Tibial nerve (tissue), 4 donors: ENCODE results near the gene ZFAND6. TPM values are rescaled to one million over a fixed set of nuclear protein-coding genes. Genes with fewer than 3 reads are reported as not detected.
A peak's percentile ranks its signal among the peaks of the same experiment; 100 is the strongest.

ENCODE experiments used
- DNase-seq, 2 donors: peaks; one replicate each; pipeline ENCODE4 v3.0.0-alpha.2; 2019; ENCODE audit warnings: low spot score in 2 of 2
- H3K27ac ChIP-seq, 4 donors: fragments of 200-600 bp; sonication (generic) in 3 of 4; one replicate each; pipeline ENCODE4 v1.5.1; 2017 to 2019; ENCODE audit warnings: mild to moderate bottlenecking in 1 of 4
- H3K27me3 ChIP-seq, 2 donors: fragments of 200-600 bp; sonication (generic) in 1 of 2; one replicate each; pipeline versions ENCODE4 v1.5.1 to v1.6.0; 2017 to 2019
- H3K36me3 ChIP-seq, 3 donors: fragments of 200-600 bp; sonication (generic); one replicate each; pipeline ENCODE4 v1.5.1; 2018 to 2019
- H3K4me1 ChIP-seq, 4 donors: fragments of 200-600 bp; sonication (generic) in 3 of 4; one replicate each; pipeline ENCODE4 v1.5.1; 2017 to 2019
- H3K4me3 ChIP-seq, 4 donors: fragments of 200-600 bp; sonication (generic) in 3 of 4; one replicate each; pipeline ENCODE4 v1.5.1; 2017 to 2019; ENCODE audit warnings: mild to moderate bottlenecking in 1 of 4, moderate library complexity in 1 of 4
- H3K9me3 ChIP-seq, 4 donors: fragments of 200-600 bp; sonication (generic) in 3 of 4; one replicate each; pipeline ENCODE4 v1.5.1; 2017 to 2019
- CTCF ChIP-seq, 5 experiments: fragments of 200-600 bp in 3 of 5; fragments of 450-650 bp in 2 of 5; sonication (generic) in 3 of 5; IDR thresholded peaks; one replicate each; pipeline ENCODE4 v1.5.1; 2016 to 2019; ENCODE audit warnings: antibody characterized with exemption in 5 of 5, mild to moderate bottlenecking in 3 of 5, moderate library complexity in 2 of 5
- EP300 ChIP-seq, 2 donors: sonication (generic); formaldehyde crosslinking; IDR thresholded peaks; one replicate each; pipeline ENCODE4 v1.6.1; 2017; ENCODE audit warnings: antibody characterized with exemption in 2 of 2, mild to moderate bottlenecking in 1 of 2
- POLR2A ChIP-seq, 2 donors: fragments of 450-650 bp; IDR thresholded peaks; one replicate each; pipeline ENCODE4 v1.6.1; 2017; ENCODE audit warnings: antibody characterized with exemption in 2 of 2, mild to moderate bottlenecking in 2 of 2, moderate library complexity in 2 of 2
- WGBS, 2 donors: methylation state at CpG; one replicate each; pipeline ENCODE4 v1.1.5; 2018; 5-methylcytosine and 5-hydroxymethylcytosine counted together
- total RNA-seq, 4 donors: library from RNA; depleted of rRNA; stranded (reverse); fragments of >200 nt; gene quantifications; one replicate each; pipeline ENCODE4 v1.1.0, GENCODE V29; 2016

ZFAND6 gene
- total RNA-seq, 4 donors from 2014 or later: 68.6 to 126 (median 88.2) TPM

- no peak overlapping the region for H3K4me3 ChIP-seq
- TF ChIP-seq POLR2A (IDR thresholded peaks at IDR 0.05) (no peak), CTCF (IDR thresholded peaks at IDR 0.05) (no peak), EP300 (IDR thresholded peaks at IDR 0.05) (peak in 1 of 2 donors; percentile 12)
- no peaks in the 10 kb centered on the region for H3K36me3 ChIP-seq
- H3K4me1 ChIP-seq: peaks cover 0 to 78% (median 30%) of the 10 kb centered on the region in 4 donors
- DNase-seq: no peak
- peak overlapping the region in 2 of 4 donors; percentile 27 to 65 for H3K27ac ChIP-seq
- no peaks in the 10 kb centered on the region for H3K27me3 ChIP-seq
- H3K9me3 ChIP-seq: no peaks in the 10 kb centered on the region
Observed at GRCh38 chr15:80070840-80071239, 11.4 kb downstream of the ZFAND6 start.

- no peak for DNase-seq
- H3K27ac ChIP-seq: peak overlapping the region in 2 of 4 donors; percentile 27 to 65
- no peaks in the 10 kb centered on the region for H3K27me3 ChIP-seq
- no peaks in the 10 kb centered on the region for H3K36me3 ChIP-seq
- peaks cover 0 to 80% (median 30%) of the 10 kb centered on the region in 4 donors for H3K4me1 ChIP-seq
- H3K4me3 ChIP-seq: no peak overlapping the region
- no peak for TF ChIP-seq POLR2A (IDR thresholded peaks at IDR 0.05)
- no peak for TF ChIP-seq EP300 (IDR thresholded peaks at IDR 0.05)
- TF ChIP-seq CTCF (IDR thresholded peaks at IDR 0.05): no peak
- H3K9me3 ChIP-seq: no peaks in the 10 kb centered on the region
Observed at GRCh38 chr15:80071652-80072051, 12.2 kb downstream of the ZFAND6 start.

GRCh38 chr15:80072285-80072994 is 13.0 kb downstream of the ZFAND6 start:
- Histone ChIP-seq H3K36me3 (no peaks in the 10 kb centered on the region), H3K9me3 (no peaks in the 10 kb centered on the region), H3K4me3 (peak overlapping the region in 2 of 4 donors; percentile 29 to 46), H3K27me3 (no peaks in the 10 kb centered on the region), H3K4me1 (peaks cover 0 to 83% (median 34%) of the 10 kb centered on the region in 4 donors), H3K27ac (peak overlapping the region in 3 of 4 donors; percentile 27 to 65 (median 41))
- peak in 1 of 2 donors; percentile 27 for DNase-seq
- WGBS, 2 donors: 0% methylated on average over 1 of the region's 1 CpG
- peak in 1 of 2 donors; percentile 13 for TF ChIP-seq EP300 (IDR thresholded peaks at IDR 0.05)
- TF ChIP-seq CTCF (IDR thresholded peaks at IDR 0.05): no peak

- TF ChIP-seq POLR2A (IDR thresholded peaks at IDR 0.05) (no peak), EP300 (IDR thresholded peaks at IDR 0.05) (no peak), CTCF (IDR thresholded peaks at IDR 0.05) (no peak)
- H3K4me3 ChIP-seq: peak overlapping the region in 2 of 4 donors; percentile 29 to 46
Observed at GRCh38 chr15:80073197-80073596, 13.7 kb downstream of the ZFAND6 start.

More at GRCh38 chr15:80073197-80073596, 13.7 kb downstream of the ZFAND6 start:
- H3K27me3 ChIP-seq: no peaks in the 10 kb centered on the region
- DNase-seq: no peak
- peak overlapping the region in 1 of 4 donors; percentile 27 for H3K27ac ChIP-seq
- H3K9me3 ChIP-seq: no peaks in the 10 kb centered on the region
- peaks cover 0 to 78% (median 34%) of the 10 kb centered on the region in 4 donors for H3K4me1 ChIP-seq
- WGBS, 2 donors: 36 to 41% methylated on average over 3 of the region's 3 CpGs
- no peaks in the 10 kb centered on the region for H3K36me3 ChIP-seq
